Lower leg skin (tissue), 4 donors: ENCODE data around the gene ZFPM1. TPM values are rescaled to one million over a fixed set of nuclear protein-coding genes. Genes with fewer than 3 reads are reported as not detected.
A peak's percentile ranks its signal among the peaks of the same experiment; 100 is the strongest.

Experiments
- DNase-seq, 2 donors: peaks; one replicate each; pipeline ENCODE4 v3.0.0-alpha.2; 2019; ENCODE audit warnings: low spot score in 2 of 2
- H3K4me3 ChIP-seq: fragments of 200-600 bp; sonication (generic); 2 replicates; pipeline ENCODE4 v1.5.1; 2017; ENCODE audit warnings: mild to moderate bottlenecking, low read depth; ENCODE audit not compliant: poor library complexity, severe bottlenecking
- CTCF ChIP-seq, 3 donors: fragments of 450-650 bp; IDR thresholded peaks; one replicate each; pipeline ENCODE4 v1.5.1; 2016; ENCODE audit warnings: antibody characterized with exemption in 3 of 3, mild to moderate bottlenecking in 3 of 3, moderate library complexity in 2 of 3
- POLR2A ChIP-seq, 2 donors: fragments of 450-650 bp; IDR thresholded peaks; one replicate each; pipeline ENCODE4 v1.6.1; 2016 to 2017; ENCODE audit warnings: antibody characterized with exemption in 2 of 2, mild to moderate bottlenecking in 1 of 2, moderate library complexity in 1 of 2
- WGBS, 2 donors: methylation state at CpG; one replicate each; pipeline ENCODE4 v1.1.5; 2018; 5-methylcytosine and 5-hydroxymethylcytosine counted together
- intact Hi-C: fragments of 100-400 bp; cut with DNase I; formaldehyde crosslinking; loops from one replicate; pipeline ENCODE4 v1.15.0; 2023; ENCODE audit warnings: low total_unique reads
- total RNA-seq, 4 donors: library from RNA; depleted of rRNA; stranded (reverse); fragments of >200 nt; gene quantifications; one replicate each; pipeline ENCODE4 v1.1.0, GENCODE V29; 2016

Gene ZFPM1
- total RNA-seq, 4 donors from 2014 or later, result 2.0 to 4.0 (median 3.1) TPM

GRCh38 chr16:88503771-88504488 lies 50.9 kb downstream of the ZFPM1 start:
- WGBS, 2 donors, result 94 to 96% methylated on average over 13 of the region's 13 CpGs
- no peak for TF ChIP-seq POLR2A (IDR thresholded peaks at IDR 0.05)
- no peak for TF ChIP-seq CTCF (IDR thresholded peaks at IDR 0.05)

GRCh38 chr16:88504489-88505404 lies 51.7 kb downstream of the ZFPM1 start:
- intact Hi-C loops, result no loop called here
- no peak overlapping the region for H3K4me3 ChIP-seq
- 80 to 81% methylated on average over 23 to 26 of the region's 28 CpGs for WGBS, 2 donors
- DNase-seq, result no peak
- no peak for TF ChIP-seq POLR2A (IDR thresholded peaks at IDR 0.05)
- no peak for TF ChIP-seq CTCF (IDR thresholded peaks at IDR 0.05)

More at GRCh38 chr16:88503771-88504488, 50.9 kb downstream of the ZFPM1 start:
- DNase-seq, result no peak
- no peak overlapping the region for H3K4me3 ChIP-seq
- intact Hi-C loops, result no loop called here

GRCh38 chr16:88505405-88506082 lies 52.5 kb downstream of the ZFPM1 start:
- 54 to 58% methylated on average over 7 to 18 of the region's 22 CpGs for WGBS, 2 donors
- DNase-seq, result no peak
- intact Hi-C loops, result no loop called here
- TF ChIP-seq CTCF (IDR thresholded peaks at IDR 0.05) (peak in 1 of 3 donors; percentile 46), POLR2A (IDR thresholded peaks at IDR 0.05) (no peak)
- no peak overlapping the region for H3K4me3 ChIP-seq

DNA sequence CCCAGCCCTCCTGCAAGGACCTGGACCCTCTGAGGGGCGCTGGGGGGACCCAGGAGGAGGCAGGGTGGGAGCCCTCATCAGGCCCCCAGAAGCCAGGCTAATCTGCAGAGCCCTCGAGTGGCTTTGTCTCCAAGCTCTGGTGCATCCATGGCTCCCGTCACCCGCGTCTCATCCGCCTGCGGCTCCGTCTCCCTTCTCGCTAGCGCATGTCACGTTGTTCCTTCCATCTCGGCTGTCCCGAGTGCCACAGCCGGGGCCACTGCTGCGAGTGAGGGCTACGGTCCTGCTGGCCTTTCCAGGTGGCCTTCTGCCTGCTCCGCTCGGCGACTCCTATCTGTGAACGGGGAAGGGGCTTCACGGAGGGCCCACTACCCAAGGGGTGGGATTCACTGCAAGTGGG lies 53.6 kb downstream of the ZFPM1 start:
- WGBS, 2 donors, result 97 to 98% methylated on average over 20 to 21 of the region's 21 CpGs
- no peak for DNase-seq
- no peak overlapping the region for H3K4me3 ChIP-seq
- TF ChIP-seq CTCF (IDR thresholded peaks at IDR 0.05) (no peak), POLR2A (IDR thresholded peaks at IDR 0.05) (no peak)
- intact Hi-C loops, result no loop called here

- no peak overlapping the region for H3K4me3 ChIP-seq
- TF ChIP-seq POLR2A (IDR thresholded peaks at IDR 0.05), result no peak
- no peak for TF ChIP-seq CTCF (IDR thresholded peaks at IDR 0.05)
- 92 to 98% methylated on average over 4 to 9 of the region's 9 CpGs for WGBS, 2 donors
- no peak for DNase-seq
- intact Hi-C loops, result no loop called here
Measured at GRCh38 chr16:88507231-88507743, 54.2 kb downstream of the ZFPM1 start.
